GM12864 (cell line): ENCODE measurements around the gene IQGAP1.

Experiments used
- DNase-seq: peaks from one replicate; pipeline ENCODE4 v3.0.0-alpha.2; 2011; ENCODE audit warnings: low read depth
- H3K4me3 ChIP-seq: 2 replicates; pipeline ENCODE4 v1.5.1; 2011; ENCODE audit warnings: mild to moderate bottlenecking, low read depth, low read length, control low read depth
- CTCF ChIP-seq: IDR thresholded peaks from 2 replicates; pipeline ENCODE4 v1.5.1; 2011; ENCODE audit warnings: low read depth, mild to moderate bottlenecking, moderate library complexity, low read length, control low read depth, inconsistent platforms; ENCODE audit errors: missing control alignments

The IQGAP1 gene

GRCh38 chr15:90400759-90401314, 12.8 kb downstream of the IQGAP1 start:
- peak overlapping the region; percentile 36; the same call in 1 of the 2 replicates for H3K4me3 ChIP-seq
- peak; percentile 73 for DNase-seq
- TF ChIP-seq CTCF = no peak

DNA sequence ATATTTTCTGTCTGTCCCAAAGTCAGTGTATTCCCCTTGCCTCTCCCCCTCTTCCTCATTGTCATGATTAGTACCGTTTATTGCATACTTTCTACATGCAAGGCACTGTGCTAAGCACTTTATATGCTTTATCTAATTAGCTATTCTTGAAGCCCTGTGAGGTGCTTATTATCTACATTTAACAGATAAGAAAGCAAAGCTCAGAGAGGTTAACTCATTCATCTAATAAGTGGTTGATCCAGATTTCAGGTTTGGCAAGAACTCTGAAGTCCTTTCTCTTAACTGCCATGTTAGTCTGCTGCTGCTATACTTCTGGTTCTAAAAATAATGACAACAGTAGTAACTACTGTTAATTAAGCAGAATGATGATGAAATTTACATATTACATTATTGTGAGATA, 13.5 kb downstream of the IQGAP1 start:
- no peak for DNase-seq
- TF ChIP-seq CTCF = no peak
- no peak overlapping the region for H3K4me3 ChIP-seq

GRCh38 chr15:90402223-90402622, 14.2 kb downstream of the IQGAP1 start:
- no peak for DNase-seq
- H3K4me3 ChIP-seq = no peak overlapping the region
- TF ChIP-seq CTCF = no peak

- DNase-seq = no peak
- no peak for TF ChIP-seq CTCF
- no peak overlapping the region for H3K4me3 ChIP-seq
These were observed 14.7 kb downstream of the IQGAP1 start for GRCh38 chr15:90402767-90403166.

- no peak overlapping the region for H3K4me3 ChIP-seq
- no peak for DNase-seq
- no peak for TF ChIP-seq CTCF
These were observed 17.1 kb downstream of the IQGAP1 start for GRCh38 chr15:90405055-90405607.

DNA sequence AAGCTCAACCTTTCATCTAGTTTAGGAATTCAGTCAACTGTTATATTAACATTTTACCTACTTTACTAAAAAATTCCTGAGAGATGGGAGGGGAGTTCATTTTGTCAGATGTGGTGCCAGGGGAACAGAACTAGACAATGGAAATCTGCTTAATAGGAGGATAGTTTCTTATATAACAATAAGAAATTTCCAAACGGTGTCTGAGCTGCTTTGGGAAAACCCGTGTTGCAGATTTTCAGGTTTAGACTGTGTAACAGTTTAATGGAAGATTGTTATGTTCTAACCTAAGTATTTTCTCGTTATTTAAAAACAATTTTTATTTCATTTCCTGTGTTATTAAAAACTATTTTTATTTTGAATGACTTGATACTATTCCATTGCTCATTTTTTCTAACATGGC, 19.3 kb downstream of the IQGAP1 start:
- TF ChIP-seq CTCF = no peak
- H3K4me3 ChIP-seq = no peak overlapping the region
- DNase-seq = no peak

- H3K4me3 ChIP-seq = no peak overlapping the region
- TF ChIP-seq CTCF = no peak
- DNase-seq = no peak
These were observed 19.9 kb downstream of the IQGAP1 start for GRCh38 chr15:90407871-90408317.
